ENCODE data around the gene MAN2A2. TPM values are rescaled to one million over a fixed set of nuclear protein-coding genes. Genes with fewer than 3 reads are reported as not detected.

MAN2A2 gene
- total and polyA plus RNA-seq, 9 of the 15 experiments (the other 6 are each of a cell fraction or from before 2014, with no cell fraction given) = 7.3 to 151 (median 43.4) TPM

GRCh38 chr15:90931575-90931827 is 28.4 kb downstream of the MAN2A2 start (continued):
- TF ChIP-seq BACH1 (tag; IDR thresholded peaks at IDR 0.05) (peak; percentile 52; the same call in 1 of the 2 replicates), RBM17 (IDR thresholded peaks at IDR 0.05; ENCODE audit: borderline replicate concordance, low read depth, low read length) (no peak), ZBED1 (IDR thresholded peaks at IDR 0.05) (no peak), ZNF282 (CRISPR knock-in tag; IDR thresholded peaks at IDR 0.05) (no peak), MTA3 (IDR thresholded peaks at IDR 0.05; ENCODE audit: borderline replicate concordance) (no peak), NRF1 (conservative IDR thresholded peaks at IDR 0.05 in 1 of 2, IDR thresholded peaks at IDR 0.05 in 1 of 2) (0 out of 4 replicates have a peak, but pooled peaks of 1 of the 2 experiments have one; percentile 10), ZKSCAN1 (IDR thresholded peaks at IDR 0.05; ENCODE audit: low read depth, low read length) (no peak), MEF2A (IDR thresholded peaks at IDR 0.05; ENCODE audit: control insufficient read depth, low read depth, low read length) (no peak; the same call in 1 of the 2 replicates), ZNF134 (CRISPR knock-in tag; conservative IDR thresholded peaks at IDR 0.05) (no peak), IRF2 (CRISPR knock-in tag; IDR thresholded peaks at IDR 0.05) (no peak), PTRF (tag; IDR thresholded peaks at IDR 0.05) (no peak), ZNF232 (CRISPR knock-in tag; IDR thresholded peaks at IDR 0.05) (no peak), FOXP1 (CRISPR knock-in tag; IDR thresholded peaks at IDR 0.05) (peak; percentile 57; the same call in 1 of the 2 replicates), ZNF589 (CRISPR knock-in tag; IDR thresholded peaks at IDR 0.05; ENCODE audit: low read depth) (peak; percentile 63; the same call in 1 of the 2 replicates), ZBTB17 (CRISPR knock-in tag; IDR thresholded peaks at IDR 0.05) (no peak), HNRNPK (IDR thresholded peaks at IDR 0.05; ENCODE audit: low read depth, low read length, poor library complexity, severe bottlenecking) (no peak), PRPF4 (IDR thresholded peaks at IDR 0.05; ENCODE audit: insufficient read depth, low read depth, low read length, poor library complexity, severe bottlenecking) (no peak), FOXJ2 (tag; IDR thresholded peaks at IDR 0.05) (0 out of 2 replicates have a peak, but pooled peaks have one; percentile 5), WHSC1 (IDR thresholded peaks at IDR 0.05; ENCODE audit: low read length) (no peak)
- TF ChIP-seq, protein P1, sequence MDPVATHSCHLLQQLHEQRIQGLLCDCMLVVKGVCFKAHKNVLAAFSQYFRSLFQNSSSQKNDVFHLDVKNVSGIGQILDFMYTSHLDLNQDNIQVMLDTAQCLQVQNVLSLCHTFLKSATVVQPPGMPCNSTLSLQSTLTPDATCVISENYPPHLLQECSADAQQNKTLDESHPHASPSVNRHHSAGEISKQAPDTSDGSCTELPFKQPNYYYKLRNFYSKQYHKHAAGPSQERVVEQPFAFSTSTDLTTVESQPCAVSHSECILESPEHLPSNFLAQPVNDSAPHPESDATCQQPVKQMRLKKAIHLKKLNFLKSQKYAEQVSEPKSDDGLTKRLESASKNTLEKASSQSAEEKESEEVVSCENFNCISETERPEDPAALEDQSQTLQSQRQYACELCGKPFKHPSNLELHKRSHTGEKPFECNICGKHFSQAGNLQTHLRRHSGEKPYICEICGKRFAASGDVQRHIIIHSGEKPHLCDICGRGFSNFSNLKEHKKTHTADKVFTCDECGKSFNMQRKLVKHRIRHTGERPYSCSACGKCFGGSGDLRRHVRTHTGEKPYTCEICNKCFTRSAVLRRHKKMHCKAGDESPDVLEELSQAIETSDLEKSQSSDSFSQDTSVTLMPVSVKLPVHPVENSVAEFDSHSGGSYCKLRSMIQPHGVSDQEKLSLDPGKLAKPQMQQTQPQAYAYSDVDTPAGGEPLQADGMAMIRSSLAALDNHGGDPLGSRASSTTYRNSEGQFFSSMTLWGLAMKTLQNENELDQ (CRISPR knock-in tag; IDR thresholded peaks at IDR 0.05; ENCODE audit: borderline replicate concordance) = peak; percentile 50; the same call in 1 of the 2 replicates
- TF ChIP-seq, protein P2, sequence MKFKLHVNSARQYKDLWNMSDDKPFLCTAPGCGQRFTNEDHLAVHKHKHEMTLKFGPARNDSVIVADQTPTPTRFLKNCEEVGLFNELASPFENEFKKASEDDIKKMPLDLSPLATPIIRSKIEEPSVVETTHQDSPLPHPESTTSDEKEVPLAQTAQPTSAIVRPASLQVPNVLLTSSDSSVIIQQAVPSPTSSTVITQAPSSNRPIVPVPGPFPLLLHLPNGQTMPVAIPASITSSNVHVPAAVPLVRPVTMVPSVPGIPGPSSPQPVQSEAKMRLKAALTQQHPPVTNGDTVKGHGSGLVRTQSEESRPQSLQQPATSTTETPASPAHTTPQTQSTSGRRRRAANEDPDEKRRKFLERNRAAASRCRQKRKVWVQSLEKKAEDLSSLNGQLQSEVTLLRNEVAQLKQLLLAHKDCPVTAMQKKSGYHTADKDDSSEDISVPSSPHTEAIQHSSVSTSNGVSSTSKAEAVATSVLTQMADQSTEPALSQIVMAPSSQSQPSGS (CRISPR knock-in tag; IDR thresholded peaks at IDR 0.05) = no peak
